NCI-H1417 treated with DMSO at 0.1 percent for 48 hours (cell line): Measurements from ENCODE around the gene TLE3.

Source experiments
- DNase-seq: peaks from one replicate; lab custom pipeline; 2025; lab: John Stamatoyannopoulos, UW

Gene TLE3

DNA sequence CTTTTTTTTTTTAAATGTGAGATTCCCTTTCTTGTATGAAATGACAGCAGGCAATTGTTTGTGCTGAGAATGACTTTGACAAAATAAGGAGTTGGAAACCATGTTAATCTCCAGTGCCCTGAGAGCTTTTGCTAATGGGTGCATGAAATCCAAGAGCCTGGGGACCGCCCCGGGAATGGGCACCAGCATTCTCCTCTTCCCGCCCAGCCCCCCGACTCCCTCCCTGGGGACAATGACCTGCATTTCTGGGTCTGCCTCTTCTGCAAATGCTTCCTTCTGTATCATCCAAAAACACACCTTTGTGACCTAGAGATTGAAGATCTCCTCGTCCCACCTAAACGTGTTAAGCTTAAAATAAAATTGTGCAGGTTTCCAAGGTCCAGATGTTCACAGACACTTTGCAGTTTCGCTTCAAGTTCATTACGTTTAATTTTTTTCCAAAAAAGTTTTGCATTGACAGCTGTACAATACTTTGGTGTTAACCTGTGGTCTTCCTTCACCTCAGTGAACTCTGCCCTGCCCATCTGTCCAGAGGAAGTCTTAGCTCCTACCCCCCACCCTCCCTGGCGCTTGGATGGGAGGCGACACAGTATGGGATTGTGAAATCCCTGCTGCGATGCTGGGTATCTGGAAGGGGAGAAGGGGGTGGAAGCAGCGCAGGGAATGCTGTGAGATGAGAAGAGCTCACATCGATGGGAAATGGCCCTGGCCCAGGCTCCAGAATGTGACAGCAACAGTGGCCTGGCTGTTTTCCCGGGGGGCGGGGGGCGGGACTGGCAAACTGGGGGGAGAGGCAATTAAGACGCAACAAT lies 50.1 kb downstream of the TLE3 start:
- DNase-seq, result no peak

GRCh38 chr15:70046679-70047369 lies 50.9 kb downstream of the TLE3 start:
- no peak for DNase-seq

GRCh38 chr15:70045045-70045444 lies 52.7 kb downstream of the TLE3 start:
- no peak for DNase-seq

GRCh38 chr15:70044168-70044567 lies 53.5 kb downstream of the TLE3 start:
- no peak for DNase-seq

DNA sequence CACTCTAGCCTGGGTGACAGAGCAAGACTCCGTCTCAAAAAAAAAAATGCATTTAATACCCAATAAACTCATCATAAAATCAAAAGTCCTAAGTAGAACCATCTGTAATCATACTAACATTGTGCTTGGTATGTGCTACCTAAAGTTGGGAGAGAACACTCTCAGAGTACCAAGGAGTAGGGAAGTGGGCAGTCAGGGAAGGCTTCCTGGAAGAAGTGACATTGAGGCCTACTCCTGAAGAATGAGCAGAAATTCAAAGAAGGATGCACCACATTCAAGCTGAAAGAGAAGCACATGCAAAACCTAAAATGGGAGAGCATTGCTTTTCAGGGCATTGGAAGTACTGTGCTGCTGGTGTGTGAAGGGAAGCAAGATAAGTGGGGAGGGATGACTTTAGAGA lies 54.1 kb downstream of the TLE3 start:
- DNase-seq, result no peak

DNA sequence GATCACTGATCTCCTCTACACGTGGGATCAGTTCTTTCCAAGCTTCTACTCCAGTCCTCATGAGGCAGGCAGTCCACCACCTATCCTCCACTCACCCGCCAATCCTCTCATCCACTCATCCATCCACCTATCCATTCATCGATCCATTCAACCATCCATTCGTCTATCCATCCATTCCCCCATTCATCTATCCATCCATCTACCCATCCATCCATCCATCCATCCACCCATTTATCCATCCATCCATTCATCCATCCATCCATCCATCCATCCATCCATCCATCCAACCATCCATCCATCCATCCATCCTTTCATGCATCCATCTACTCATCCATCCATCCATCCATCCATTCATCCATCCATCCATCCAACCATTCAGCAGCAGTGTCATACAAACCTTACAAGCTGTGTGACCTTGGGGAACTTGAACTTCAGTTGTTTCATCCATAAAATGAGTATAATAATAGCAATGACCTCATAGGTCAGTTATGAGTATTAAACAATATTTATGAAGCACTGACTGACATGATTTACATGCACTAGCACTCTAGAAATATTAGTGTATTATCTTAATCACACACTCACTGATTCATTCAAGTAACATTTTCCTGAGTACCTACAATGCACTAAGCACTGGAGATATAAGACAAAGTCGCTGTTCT lies 55.0 kb downstream of the TLE3 start:
- DNase-seq, result no peak

DNA sequence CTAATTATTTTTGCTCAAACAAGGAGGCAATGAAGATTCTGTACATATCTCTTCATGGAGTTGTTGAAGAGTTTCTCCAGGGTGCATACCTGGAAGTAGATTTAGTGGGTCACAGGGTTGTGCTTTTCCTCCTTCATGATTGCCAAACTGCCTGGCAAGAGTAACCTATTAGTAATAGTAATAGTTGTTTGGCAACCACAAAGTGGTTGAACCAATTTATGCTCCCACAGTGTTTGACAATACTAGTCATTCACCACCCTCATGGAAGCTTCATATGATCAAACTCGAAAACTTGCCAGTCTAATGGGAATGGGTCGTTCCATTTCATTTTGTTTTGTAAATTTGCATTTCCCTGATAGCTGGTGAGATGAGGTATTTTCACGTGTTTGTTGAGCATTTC lies 57.8 kb downstream of the TLE3 start:
- no peak for DNase-seq

DNA sequence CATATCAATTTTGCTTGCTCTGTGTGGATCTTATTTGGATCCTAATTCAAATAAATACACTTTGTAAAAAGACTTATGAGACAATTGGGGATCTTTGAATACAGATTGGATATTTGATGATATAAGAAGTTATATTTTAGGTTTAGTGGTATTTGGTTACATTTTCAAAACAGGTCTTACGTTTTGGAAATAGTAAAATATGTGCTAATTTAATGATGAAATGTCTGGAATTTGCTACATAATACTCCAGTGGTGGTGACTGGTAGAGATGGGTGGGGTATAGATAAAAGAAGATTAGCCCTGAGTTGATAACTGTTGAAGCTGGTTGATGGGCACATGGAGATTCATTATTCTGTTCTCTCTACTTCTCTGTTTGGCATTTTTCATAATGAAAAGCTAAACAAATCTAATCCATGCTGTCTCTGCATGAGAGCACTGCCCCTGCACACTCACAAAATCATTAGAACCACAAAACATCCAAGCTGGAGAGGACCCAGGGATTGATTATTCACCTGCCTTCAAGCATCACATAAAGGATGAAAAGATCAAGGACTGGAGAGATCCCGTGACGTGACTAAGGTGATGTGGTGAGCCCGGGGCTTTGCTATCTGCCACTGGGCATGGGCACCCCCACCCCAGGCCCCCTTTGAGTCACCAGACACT lies 58.9 kb downstream of the TLE3 start:
- DNase-seq, result no peak

DNA sequence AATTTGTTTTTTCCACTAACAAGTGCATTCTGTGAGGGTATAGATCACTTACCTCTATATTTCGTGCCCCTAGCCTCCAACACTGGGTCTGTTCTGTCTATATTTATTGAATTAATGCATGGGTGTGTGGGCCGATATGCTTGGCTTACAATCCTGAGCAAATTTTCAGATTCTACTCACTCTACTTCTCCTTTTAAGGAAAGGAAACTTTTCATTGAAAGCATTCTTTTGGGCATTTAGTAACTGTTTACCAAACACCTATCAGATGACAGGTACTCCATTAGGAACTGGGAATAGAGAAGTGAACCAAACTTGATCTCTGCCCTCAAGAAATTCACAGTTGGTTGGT lies 60.5 kb downstream of the TLE3 start:
- no peak for DNase-seq

- DNase-seq, result peak; percentile 41
Measured at GRCh38 chr15:70036585-70037291, 61.0 kb downstream of the TLE3 start.

DNA sequence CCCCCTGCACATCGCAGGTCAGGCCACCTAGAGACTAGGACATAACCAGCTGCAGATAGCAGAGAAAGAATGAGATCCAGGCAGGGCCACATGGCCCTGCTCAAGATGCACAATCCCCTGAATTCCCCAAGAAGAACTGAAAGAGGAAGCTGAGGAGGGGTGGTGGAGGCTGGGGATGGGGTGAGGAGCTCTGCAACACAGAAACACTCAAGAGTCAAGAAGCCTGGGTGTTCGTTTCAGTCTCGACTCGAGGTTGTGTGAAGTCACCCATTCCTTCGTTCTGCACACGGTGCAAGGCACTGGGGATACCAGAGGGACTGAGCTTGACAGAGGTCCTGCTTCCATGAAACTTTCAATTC lies 62.0 kb downstream of the TLE3 start:
- DNase-seq, result no peak

GRCh38 chr15:70035051-70035718 lies 62.5 kb downstream of the TLE3 start:
- DNase-seq, result no peak

GRCh38 chr15:70034596-70034995 lies 63.1 kb downstream of the TLE3 start:
- no peak for DNase-seq

- no peak for DNase-seq
Measured at GRCh38 chr15:70034141-70034540, 63.6 kb downstream of the TLE3 start.

DNA sequence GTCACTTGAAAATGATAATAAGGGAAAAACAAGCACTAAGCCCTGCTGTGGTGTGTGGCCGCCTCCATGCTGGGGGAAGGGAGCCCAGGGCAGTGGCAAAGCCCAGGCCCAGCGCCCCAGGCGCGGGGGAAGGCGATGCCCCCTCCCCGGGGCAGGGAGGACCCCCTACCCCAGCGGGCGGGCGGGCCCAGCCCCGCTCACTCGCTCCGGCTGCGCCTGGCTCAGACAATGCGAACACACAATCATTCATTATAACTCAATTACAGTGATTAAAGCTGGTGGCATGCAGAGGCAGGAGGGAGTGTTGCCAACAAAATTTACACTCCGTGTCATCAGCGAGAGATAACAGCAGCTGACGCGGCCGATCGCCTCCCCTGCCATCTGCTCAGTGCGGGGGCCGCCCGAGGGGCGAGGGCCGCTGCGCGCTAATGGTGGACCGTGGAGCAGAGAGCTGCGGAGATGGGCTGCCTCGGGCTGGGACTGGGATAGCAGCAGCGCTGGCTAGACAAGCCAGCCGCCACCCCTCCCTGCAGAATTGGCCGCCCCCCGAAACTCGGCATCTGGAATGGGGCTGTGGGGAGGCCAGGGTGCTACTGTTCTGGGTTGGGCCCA lies 64.1 kb downstream of the TLE3 start:
- DNase-seq, result peak; percentile 88

DNA sequence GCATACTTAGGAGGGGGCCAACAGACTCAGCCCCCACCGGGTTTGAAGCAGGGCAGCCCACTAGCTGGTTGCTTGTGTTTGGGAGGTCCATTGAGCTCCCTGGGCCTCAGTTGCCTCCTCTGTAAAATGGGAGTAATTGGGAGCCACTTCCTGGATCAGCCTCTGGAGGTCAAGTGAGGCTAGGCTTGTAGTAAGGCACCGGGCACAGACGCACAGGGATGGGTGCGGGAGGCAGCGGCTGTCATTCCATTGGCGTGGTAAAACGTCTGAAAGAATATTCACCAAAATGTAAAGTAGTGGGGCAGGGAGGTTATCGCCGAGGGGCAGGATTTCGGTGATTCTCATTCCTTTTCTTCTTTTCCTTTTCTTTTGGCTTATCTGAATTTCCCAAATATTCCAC lies 64.6 kb downstream of the TLE3 start:
- DNase-seq, result no peak

DNA sequence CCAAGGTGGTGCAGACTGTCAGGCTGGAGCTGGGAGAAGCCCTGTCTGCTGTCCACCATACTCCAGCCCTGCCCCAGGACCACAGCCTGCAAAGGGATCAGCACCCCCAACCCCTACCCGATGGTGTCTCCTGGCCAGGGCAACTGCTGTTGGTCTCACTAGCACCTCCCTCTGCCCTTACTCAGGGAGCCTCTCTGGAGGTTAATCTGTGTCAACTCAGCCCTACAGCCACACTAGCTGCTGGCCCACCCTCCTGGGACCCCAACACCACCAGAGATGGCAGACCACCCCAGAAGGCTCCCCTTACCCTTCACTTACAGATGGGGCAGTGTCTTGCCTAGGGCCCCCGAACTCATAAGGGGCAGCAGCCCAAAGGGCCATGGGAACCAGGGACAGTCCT lies 65.2 kb downstream of the TLE3 start:
- DNase-seq, result no peak

- DNase-seq, result no peak
Measured at GRCh38 chr15:70031713-70032112, 66.0 kb downstream of the TLE3 start.

DNA sequence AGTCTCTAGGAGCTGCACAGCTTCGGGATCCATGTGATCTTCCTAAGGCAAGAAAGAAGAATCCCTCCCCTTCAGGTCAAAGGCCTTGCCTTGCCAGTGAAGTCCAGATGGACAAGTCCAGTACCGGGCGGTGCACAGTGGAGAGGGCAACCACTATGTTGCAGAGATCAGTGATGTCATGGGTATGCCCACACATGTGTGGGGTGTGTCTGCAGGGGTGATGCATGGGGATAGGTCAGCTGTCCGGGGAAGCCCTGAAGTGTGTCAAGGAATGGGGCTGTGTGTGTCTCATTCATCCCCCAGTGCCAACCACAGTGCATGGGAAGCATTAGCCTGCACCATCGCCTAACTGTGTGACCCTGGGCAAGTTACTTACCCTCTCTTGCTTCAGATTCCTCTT lies 66.5 kb downstream of the TLE3 start:
- no peak for DNase-seq

DNA sequence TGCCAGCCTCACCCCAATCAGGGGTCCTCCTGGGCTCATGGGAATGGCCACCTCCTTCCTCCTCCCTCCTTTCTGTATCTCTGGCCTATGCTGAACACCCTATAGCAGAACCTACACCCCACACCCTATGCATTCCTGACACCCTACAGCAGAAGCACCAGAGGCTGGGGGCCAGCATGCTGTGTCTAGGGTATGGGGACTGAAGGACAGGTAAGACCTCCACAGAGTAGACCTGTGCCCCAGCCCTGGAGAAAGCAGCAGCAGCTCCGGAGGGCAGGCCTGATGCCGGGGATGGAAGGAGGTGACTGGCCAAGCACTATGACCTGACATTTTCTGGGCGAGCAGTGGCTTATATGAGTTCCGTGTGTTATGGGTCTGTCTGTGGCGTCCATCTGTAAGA lies 66.9 kb downstream of the TLE3 start:
- no peak for DNase-seq

- no peak for DNase-seq
Measured at GRCh38 chr15:70029297-70029701, 68.4 kb downstream of the TLE3 start.
